HG03039 (cell line): ENCODE results near the gene MAPK11.
"Not testable (repeated sequence)": the region's sequence is repeated elsewhere in the genome, so short reads cannot be mapped to it uniquely, and the experiment has no call there.

ENCODE experiments used
- ATAC-seq: cut with Tn5 transposase; IDR thresholded peaks from one replicate; pipeline ENCODE4 v1.9.1; 2021; ENCODE audit warnings: mild to moderate bottlenecking, moderate library complexity; ENCODE audit not compliant: unreplicated experiment

The MAPK11 gene

GRCh38 chr22:50278956-50279619, 8.9 kb upstream of the MAPK11 start:
- no peak for ATAC-seq

- ATAC-seq = no peak
Measured at GRCh38 chr22:50278461-50278860, 8.3 kb upstream of the MAPK11 start.

GRCh38 chr22:50277761-50278160, 7.6 kb upstream of the MAPK11 start:
- ATAC-seq = no peak

- peak; percentile 65 for ATAC-seq
Measured at GRCh38 chr22:50276143-50276542, 6.0 kb upstream of the MAPK11 start.

GRCh38 chr22:50275181-50276055, 5.2 kb upstream of the MAPK11 start:
- ATAC-seq = no peak

- no peak for ATAC-seq
Measured at GRCh38 chr22:50274771-50275170, 4.6 kb upstream of the MAPK11 start.

GRCh38 chr22:50274311-50274710, 4.1 kb upstream of the MAPK11 start:
- no peak for ATAC-seq

- not testable (repeated sequence) for ATAC-seq
Measured at GRCh38 chr22:50273781-50274180, 3.6 kb upstream of the MAPK11 start.

GRCh38 chr22:50273352-50273751, 3.2 kb upstream of the MAPK11 start:
- ATAC-seq = not testable (repeated sequence)

- no peak for ATAC-seq
Measured at GRCh38 chr22:50272044-50272802, 2.0 kb upstream of the MAPK11 start.

GRCh38 chr22:50271519-50271970, 1.4 kb upstream of the MAPK11 start:
- ATAC-seq = no peak

GRCh38 chr22:50270666-50271394, 650 bp upstream of the MAPK11 start:
- no peak for ATAC-seq

- no peak for ATAC-seq
Measured at GRCh38 chr22:50269573-50269969, 609 bp downstream of the MAPK11 start.

GRCh38 chr22:50268655-50269113, 1.5 kb downstream of the MAPK11 start:
- no peak for ATAC-seq

GRCh38 chr22:50267591-50268390, 2.4 kb downstream of the MAPK11 start:
- no peak for ATAC-seq

- ATAC-seq = no peak
Measured at GRCh38 chr22:50266994-50267393, 3.2 kb downstream of the MAPK11 start.

GRCh38 chr22:50264946-50265669, 5.1 kb downstream of the MAPK11 start:
- no peak for ATAC-seq

GRCh38 chr22:50264104-50264745, 6.0 kb downstream of the MAPK11 start:
- no peak for ATAC-seq
